ENCODE data around the gene DDX39B. TPM values are rescaled to one million over a fixed set of nuclear protein-coding genes. Genes with fewer than 3 reads are reported as not detected.
A peak's percentile ranks its signal among the peaks of the same experiment; 100 is the strongest.

The DDX39B gene
- total and polyA plus RNA-seq, 2 of the 8 experiments (the other 6 are each of a cell fraction or from before 2014, with no cell fraction given): 780 to 1,164 TPM

DNA sequence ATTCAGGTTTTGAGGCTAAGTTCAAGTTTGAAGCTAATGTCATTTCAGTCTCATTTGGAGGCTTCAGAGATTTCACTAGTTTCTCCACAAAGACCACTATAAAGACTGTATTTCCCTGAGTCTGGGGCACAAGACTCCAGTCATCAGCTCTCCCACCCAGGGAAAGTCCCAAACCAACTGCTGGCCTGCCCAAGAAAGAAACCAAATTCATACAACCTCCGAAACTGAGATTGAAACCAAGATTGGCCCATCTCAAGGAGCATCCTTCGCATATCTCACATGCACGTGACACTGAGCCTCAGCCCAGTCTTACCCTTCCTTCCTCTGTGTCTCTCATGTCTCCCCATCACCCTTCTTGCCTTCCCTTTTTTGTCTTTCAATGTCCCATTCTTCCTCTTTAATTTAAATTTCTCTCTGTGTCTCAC, 26.7 kb upstream of the DDX39B start:
- Histone ChIP-seq H3K14ac (ENCODE audit: insufficient read length) (no peak overlapping the region), H2BK5ac (ENCODE audit: low read depth, low read length) (no peak overlapping the region), H3K4ac (replicated peaks; ENCODE audit: insufficient read length, low read depth, low read length) (no peak overlapping the region), H3K79me2 (ENCODE audit: control insufficient read depth in 1 of 2, insufficient read depth in 2 of 2, low read length in 2 of 2) (no peaks in the 10 kb centered on the region), H2BK12ac (ENCODE audit: low read depth, low read length) (no peak overlapping the region), H4K8ac (ENCODE audit: extremely low read depth, insufficient read depth, low read length) (no peak overlapping the region), H2AFZ (ENCODE audit: low read length) (no peak overlapping the region), H3K23ac (ENCODE audit: insufficient read length) (no peak overlapping the region), H3K9ac (replicated peaks in 1 of 4; ENCODE audit: extremely low read depth in 1 of 4, low read depth in 3 of 4, low read length in 3 of 4) (no peak overlapping the region), H3K4me1 (replicated peaks in 1 of 4; ENCODE audit: control insufficient read depth in 3 of 4, insufficient read depth in 4 of 4, low read length in 3 of 4) (no peaks in the 10 kb centered on the region; a peak in 2 of 7 replicates), H3K18ac (ENCODE audit: extremely low read depth, low read length) (no peak overlapping the region), H3K27ac (ENCODE audit: low read depth, low read length) (no peak overlapping the region), H3K23me2 (ENCODE audit: low read depth, low read length) (peaks cover 3% of the 10 kb centered on the region; the same call in 1 of the 2 replicates), H2AK5ac (ENCODE audit: low read depth, low read length) (0 out of 2 replicates have a peak overlapping the region, but pooled peaks have one; percentile 28), H4K91ac (replicated peaks; ENCODE audit: insufficient read length, low read length) (no peak overlapping the region), H3K79me1 (ENCODE audit: low read depth, low read length) (no peaks in the 10 kb centered on the region), H3K4me2 (ENCODE audit: insufficient read depth in 1 of 2, low read depth in 2 of 2, low read length in 2 of 2) (no peak overlapping the region), H3K9me3 (ENCODE audit: insufficient read depth in 2 of 2, low read depth in 1 of 2, low read length in 1 of 2) (no peaks in the 10 kb centered on the region), H2BK15ac (ENCODE audit: low read length) (peak overlapping the region; percentile 72; the same call in 1 of the 2 replicates), H3K27me3 (replicated peaks in 1 of 4; ENCODE audit: control insufficient read depth in 3 of 4, extremely low read depth in 1 of 4, insufficient read depth in 3 of 4, low read length in 3 of 4) (no peaks in the 10 kb centered on the region), H3K36me3 (ENCODE audit: control insufficient read depth in 2 of 4, insufficient read depth in 4 of 4, low read length in 3 of 4) (no peaks in the 10 kb centered on the region), H4K5ac (ENCODE audit: insufficient read length, low read depth, low read length) (no peak overlapping the region), H3K4me3 (ENCODE audit: extremely low read depth in 1 of 4, insufficient read depth in 2 of 4, low read depth in 3 of 4, low read length in 4 of 4) (no peak overlapping the region), H2BK120ac (replicated peaks; ENCODE audit: low read depth, low read length) (no peak overlapping the region), H3K56ac (replicated peaks; ENCODE audit: insufficient read length, low read depth, low read length) (no peak overlapping the region), H4K20me1 (replicated peaks in 1 of 2; ENCODE audit: control insufficient read depth in 1 of 2, insufficient read depth in 2 of 2, low read length in 2 of 2) (no peaks in the 10 kb centered on the region), H2BK20ac (ENCODE audit: low read length) (0 out of 2 replicates have a peak overlapping the region, but pooled peaks have one; percentile 21)
- ChIA-PET CTCF (ENCODE audit: partially characterized antibody) (interaction anchor here (1.1 to 4.9 kb wide), 6 partner anchors 11 to 28 kb away, joined by 3 to 47 read pairs (median 8); partner anchors contain the start of genes LST1, LTB and NCR3), POLR2A (ENCODE audit: partially characterized antibody) (interaction anchor here (0.7 to 5.5 kb wide), 5 partner anchors 11 to 84 kb away, joined by 3 to 27 read pairs (median 6); partner anchors contain the start of genes BAG6 and LTB)
- TF ChIP-seq, protein P1, sequence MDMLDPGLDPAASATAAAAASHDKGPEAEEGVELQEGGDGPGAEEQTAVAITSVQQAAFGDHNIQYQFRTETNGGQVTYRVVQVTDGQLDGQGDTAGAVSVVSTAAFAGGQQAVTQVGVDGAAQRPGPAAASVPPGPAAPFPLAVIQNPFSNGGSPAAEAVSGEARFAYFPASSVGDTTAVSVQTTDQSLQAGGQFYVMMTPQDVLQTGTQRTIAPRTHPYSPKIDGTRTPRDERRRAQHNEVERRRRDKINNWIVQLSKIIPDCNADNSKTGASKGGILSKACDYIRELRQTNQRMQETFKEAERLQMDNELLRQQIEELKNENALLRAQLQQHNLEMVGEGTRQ (IDR thresholded peaks at IDR 0.05; ENCODE audit: low read length): no peak
- WGBS, 2 experiments (ENCODE audit: extremely low coverage in 1 of 2, insufficient coverage in 1 of 2, insufficient read length in 1 of 2, insufficient replicate concordance in 2 of 2, low coverage in 1 of 2, low lambda C conversion rate in 2 of 2, missing lambda C conversion rate in 1 of 2): 81% methylated on average over 3 of the region's 3 CpGs; no CpG with 5 or more reads in 1 of the 2 experiments
- DNase-seq (ENCODE audit: low read depth in 1 of 2, low spot score in 2 of 2) (no peak), FAIRE-seq (no peak)

Measured in H1 (cell line).